B cell (primary cell): ENCODE results near the gene PDGFA.

Experiments
- CTCF ChIP-seq: fragments of 200-600 bp; IDR thresholded peaks from one replicate; pipeline ENCODE4 v1.8.0; 2022; ENCODE audit warnings: antibody characterized with exemption, mild to moderate bottlenecking
- EZH2 ChIP-seq: IDR thresholded peaks from 2 replicates; pipeline ENCODE4 v1.6.1; 2012; ENCODE audit warnings: borderline replicate concordance, low read depth, mild to moderate bottlenecking, moderate library complexity, low read length; ENCODE audit not compliant: insufficient read depth, poor library complexity, severe bottlenecking

GRCh38 chr7:549066-549890, 29.6 kb upstream of the PDGFA start:
- TF ChIP-seq CTCF (no peak), EZH2 (no peak)
